GM19035 (cell line): ENCODE results near the gene CNN2.

Source experiments
- ATAC-seq: cut with Tn5 transposase; IDR thresholded peaks from one replicate; pipeline ENCODE4 v1.9.1; 2021; ENCODE audit not compliant: unreplicated experiment

CNN2 gene

DNA sequence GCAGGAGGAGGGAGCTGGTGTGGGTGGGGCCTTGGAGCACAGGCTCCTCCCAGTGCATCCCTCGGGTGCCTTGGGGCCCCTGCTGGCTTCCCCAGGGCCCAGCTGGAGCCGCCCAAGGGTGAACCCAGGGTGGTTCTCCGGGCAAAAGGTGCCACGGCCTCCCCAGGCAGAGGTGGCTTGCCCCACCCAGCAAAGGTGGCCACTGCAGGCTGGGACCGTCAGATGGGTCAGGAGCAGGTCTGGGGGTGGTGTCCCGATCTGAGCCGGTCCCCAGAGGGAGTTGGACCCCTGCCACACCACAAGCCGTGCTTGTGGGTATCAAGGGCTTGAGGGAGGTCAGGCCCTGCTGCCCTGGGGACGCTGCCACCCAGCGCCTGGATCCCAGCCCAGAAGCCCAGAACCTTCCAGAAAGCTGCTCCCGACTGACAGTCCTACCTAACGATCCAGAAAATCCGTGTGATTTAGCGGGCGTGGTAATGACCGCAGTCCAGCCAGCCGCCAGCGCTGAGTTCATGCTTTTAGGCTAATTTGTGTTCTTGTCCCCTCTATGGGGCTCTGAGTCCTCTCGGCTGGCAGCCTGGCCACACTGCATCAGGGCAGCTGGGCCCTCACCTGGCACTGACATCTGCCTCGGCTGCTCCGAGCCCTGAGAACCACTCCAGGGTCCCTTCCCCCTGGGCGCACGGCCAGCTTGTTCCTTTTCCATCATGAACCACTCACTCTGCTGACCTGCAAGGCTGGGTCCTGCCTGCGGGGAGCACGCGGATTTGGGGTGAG lies 31.2 kb upstream of the CNN2 start:
- ATAC-seq: no peak

DNA sequence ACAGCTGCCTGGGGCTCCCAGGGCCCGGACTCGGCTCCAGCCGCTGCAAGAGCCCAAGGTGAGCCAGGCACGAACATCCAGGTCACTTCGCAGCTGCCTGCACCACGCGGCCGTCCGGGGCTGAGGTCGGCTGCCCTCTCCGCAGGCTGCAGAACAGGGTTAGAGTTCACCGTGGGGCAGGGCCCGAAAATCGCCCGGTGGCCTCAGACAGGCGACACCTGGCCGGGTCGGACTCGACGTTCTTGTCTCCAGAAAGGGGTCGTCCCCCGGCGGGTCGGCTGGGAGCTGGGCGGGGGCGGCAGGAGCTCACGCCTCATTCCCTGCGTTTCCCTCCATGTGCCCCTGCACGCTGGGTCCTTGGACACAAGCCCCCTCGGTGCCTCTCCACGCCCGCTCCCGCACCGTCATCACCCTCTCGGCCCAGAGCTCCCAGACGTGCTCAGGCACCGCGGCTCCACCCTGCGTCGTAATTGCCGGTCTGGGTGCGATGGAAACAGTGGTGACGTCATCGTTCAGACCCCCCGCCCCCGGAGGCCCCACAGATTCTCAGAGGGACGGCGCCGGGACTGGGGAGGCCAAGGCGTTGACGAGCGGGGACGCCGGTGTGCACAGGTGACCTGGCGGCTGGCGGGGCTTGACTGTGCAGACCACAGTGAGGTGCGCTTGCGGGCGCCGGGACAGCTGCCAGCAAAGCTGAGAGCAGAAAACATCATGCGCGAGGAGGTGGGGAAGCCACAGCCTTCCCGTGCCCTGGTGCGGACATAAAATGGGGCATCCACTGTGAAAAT lies 30.2 kb upstream of the CNN2 start:
- no peak for ATAC-seq

DNA sequence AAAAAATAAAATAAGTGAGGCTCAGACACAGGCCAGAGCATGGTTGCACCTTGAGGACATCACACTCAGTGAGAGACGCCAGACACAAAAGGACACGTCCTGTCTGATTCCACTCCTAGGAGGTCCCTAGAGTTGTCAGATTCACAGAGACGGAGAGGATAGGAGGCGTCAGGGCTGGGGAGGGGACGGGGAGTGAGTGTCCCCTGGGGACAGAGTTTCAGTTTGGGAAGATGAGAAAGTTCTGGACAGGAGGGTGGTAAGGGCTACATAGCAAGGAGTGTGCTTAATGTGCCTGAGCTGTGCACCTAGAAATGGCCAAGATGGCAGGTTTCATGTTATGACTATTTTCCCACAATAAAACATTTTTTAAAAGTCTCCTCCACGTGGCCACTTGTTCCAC lies 28.3 kb upstream of the CNN2 start:
- ATAC-seq: no peak

DNA sequence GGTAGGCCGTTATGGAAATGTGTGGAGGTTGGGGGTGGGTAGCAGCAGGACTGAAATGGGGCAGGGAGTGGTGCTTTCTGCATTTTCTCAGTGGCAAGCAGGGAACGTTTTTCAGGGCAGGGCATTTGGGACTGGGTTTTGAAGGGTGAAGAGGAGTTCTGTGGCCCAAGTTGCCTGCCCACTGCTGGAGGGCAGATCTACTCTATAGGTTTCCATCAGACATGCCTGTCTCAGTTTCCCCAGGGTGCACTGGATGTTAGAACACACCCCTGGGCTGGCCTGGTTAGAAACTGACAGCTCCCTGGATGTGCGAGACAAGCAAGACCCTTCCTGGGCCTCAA lies 27.1 kb upstream of the CNN2 start:
- no peak for ATAC-seq

DNA sequence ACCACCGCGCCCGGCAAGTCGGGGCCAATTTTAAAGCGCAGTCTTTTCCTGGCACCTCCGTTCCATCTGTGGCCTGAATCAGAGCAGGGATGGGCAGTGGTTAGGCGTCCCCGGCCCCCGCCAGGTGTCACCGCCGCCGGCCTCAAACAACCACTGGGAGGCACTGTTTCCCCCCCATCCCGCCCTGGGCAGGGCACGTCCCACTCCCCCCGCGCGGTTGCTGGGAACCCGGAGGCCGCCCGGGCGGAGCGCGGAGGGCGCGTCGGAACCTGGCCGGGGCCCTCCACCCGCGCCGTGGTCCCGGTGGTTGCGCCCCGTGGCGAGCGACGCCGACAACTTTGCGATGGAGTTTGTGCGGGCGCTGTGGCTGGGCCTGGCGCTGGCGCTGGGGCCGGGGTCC lies 26.3 kb upstream of the CNN2 start, which contains the start of gene GRIN3B:
Gene GRIN3B, plus strand, starts transcription at position 325 of the 400 bp plus-strand sequence. Its CDS starts 19 bp downstream, at position 344.
- ATAC-seq: no peak

DNA sequence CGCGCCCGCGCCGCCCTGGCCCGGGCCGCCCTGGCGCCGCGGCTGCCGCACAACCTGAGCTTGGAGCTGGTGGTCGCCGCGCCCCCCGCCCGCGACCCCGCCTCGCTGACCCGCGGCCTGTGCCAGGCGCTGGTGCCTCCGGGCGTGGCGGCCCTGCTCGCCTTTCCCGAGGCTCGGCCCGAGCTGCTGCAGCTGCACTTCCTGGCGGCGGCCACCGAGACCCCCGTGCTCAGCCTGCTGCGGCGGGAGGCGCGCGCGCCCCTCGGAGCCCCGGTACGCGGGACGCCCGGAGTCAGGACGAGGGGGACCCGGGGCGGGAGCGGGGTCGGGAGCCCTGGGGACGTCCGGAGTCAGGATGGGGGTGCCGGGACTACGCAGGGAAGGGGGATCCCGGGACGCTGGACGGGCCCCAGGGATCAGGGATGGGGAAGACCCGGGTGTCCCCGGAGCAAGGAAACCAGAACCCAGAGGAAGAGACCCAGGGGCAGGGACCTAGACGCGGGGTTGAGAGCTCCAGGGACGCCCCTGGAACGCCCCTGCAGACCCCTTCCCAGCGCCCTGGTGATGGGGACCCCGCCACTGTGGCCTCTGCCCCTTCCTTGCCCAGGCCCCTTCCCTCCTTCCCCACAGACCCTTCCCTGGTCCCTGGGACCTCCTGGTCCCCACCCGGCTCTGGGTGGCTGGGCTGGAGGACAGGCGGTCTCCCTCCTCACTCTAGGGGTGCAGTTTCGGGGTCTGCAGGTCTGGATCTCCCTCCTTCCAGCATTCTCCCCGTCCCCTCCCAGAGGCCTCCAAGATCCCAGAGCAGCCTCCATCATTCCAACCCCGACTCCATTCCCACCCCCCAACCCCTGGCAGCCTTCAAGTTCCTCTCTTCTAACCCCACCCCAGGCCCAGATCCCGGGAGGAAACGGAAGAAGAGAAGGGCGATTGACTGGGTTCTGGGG lies 25.5 kb upstream of the CNN2 start:
- ATAC-seq: no peak

DNA sequence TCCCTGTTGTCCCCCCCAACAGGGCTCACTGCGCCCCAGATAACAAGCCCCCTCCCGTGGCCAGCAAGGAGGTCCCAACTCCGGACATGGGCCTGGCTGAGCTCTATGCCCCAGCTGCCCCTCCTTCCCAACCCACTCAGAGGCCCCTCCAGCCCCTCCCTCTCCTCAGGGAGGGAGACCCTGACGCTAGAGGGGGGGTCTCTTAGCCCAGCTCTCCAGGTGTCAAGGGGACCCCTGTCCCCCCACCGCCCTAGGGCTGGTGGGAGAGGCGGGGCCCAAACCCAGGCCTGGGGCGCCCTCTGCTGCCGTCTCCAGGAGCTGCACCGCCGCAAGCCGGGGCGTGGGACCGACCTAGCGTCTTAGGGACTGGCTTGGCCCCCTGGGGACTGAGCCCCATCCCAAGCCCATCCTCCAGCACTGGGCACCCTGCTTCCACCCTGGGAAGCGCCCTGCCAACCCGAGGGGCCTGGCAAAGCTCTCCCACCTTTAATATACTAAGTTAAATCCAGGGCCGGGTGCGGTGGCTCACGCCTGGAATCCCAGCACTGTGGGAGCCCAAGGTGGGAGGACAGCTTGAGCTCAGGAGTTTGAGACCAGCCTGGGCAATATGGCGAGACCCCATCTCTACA lies 24.8 kb upstream of the CNN2 start:
- ATAC-seq: no peak

DNA sequence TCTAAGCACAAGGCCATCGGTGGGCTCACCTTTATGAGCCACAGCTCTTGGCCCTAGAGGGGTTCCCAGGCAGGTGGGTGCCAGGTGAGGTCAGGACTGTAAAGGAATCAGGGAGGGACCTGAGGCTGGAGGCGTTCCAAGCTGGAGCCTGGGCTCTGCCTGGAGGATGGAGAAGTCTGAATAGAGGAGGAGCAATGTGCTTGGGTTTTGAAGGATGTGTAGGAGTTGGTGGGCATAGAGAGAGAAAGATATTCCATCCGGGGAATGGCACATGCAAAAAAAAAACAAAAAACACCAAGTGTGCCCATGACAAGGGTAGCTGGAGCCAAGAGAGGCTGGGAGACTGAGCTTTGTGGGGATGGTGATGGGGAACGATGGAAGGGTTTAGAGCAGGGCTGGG lies 23.8 kb upstream of the CNN2 start:
- no peak for ATAC-seq

DNA sequence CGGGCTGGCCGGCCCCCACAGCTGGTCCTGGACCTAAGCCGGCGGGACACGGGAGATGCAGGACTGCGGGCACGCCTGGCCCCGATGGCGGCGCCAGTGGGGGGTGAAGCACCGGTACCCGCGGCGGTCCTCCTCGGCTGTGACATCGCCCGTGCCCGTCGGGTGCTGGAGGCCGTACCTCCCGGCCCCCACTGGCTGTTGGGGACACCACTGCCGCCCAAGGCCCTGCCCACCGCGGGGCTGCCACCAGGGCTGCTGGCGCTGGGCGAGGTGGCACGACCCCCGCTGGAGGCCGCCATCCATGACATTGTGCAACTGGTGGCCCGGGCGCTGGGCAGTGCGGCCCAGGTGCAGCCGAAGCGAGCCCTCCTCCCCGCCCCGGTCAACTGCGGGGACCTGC lies 23.1 kb upstream of the CNN2 start:
- ATAC-seq: no peak

DNA sequence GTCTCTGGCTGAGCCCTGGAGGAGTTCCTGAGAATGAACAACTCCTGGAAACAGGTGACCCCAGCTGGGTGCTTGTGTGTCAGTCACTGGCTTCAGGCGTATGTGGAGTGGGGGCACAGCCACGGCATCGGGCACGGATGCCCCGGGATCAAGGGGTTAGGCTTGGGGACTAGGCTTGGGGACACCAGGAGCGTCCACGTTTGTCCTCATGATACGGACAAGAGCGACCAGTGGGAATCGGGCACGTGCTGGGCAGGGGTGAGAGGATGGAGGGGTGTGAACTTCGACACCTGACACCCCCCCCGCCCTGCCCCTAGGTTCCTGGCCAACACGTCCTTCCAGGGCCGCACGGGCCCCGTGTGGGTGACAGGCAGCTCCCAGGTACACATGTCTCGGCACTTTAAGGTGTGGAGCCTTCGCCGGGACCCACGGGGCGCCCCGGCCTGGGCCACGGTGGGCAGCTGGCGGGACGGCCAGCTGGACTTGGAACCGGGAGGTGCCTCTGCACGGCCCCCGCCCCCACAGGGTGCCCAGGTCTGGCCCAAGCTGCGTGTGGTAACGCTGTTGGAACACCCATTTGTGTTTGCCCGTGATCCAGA lies 22.1 kb upstream of the CNN2 start:
- no peak for ATAC-seq

DNA sequence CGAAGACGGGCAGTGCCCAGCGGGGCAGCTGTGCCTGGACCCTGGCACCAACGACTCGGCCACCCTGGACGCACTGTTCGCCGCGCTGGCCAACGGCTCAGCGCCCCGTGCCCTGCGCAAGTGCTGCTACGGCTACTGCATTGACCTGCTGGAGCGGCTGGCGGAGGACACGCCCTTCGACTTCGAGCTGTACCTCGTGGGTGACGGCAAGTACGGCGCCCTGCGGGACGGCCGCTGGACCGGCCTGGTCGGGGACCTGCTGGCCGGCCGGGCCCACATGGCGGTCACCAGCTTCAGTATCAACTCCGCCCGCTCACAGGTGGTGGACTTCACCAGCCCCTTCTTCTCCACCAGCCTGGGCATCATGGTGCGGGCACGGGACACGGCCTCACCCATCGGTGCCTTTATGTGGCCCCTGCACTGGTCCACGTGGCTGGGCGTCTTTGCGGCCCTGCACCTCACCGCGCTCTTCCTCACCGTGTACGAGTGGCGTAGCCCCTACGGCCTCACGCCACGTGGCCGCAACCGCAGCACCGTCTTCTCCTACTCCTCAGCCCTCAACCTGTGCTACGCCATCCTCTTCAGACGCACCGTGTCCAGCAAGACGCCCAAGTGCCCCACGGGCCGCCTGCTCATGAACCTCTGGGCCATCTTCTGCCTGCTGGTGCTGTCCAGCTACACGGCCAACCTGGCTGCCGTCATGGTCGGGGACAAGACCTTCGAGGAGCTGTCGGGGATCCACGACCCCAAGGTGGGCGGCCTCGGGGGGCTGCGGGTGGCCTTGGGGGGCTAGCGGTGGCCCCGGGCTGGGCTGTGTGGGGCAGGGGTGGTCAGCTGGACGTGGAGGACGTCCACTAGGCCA lies 21.4 kb upstream of the CNN2 start:
- ATAC-seq: no peak

DNA sequence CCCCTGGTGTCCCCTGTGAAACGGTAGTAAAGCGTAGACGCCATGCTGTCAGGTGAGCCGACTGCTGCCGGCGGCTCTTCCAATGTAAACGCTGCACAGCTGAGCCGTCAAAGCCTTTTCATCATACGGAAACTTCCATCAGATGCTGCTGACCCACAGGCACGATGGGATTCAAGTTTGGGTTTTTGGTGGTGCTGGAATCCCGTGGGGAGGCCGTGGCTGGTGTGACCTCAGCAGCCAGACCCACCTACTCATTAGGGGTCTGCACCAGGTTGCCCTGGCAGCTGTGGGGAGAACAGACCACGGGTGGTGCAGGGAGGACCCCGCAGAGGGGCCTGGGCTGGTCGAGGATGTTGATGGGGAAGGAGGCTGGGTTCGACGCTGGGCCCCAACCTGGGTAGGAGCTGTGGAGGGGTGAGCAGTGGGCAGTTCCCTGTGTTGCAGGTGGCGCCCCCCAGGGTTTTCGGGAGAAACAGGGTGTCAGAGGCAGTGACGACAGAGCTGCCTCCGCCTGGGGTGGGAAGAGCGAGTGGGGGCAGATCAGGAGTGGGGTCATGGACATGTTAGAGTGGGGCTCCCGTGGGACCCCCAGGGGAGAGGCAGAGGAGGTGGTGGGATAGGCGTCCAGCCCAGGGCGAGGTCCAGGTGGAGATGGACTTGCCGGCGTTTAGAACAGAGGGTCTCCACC lies 19.6 kb upstream of the CNN2 start:
- ATAC-seq: no peak

DNA sequence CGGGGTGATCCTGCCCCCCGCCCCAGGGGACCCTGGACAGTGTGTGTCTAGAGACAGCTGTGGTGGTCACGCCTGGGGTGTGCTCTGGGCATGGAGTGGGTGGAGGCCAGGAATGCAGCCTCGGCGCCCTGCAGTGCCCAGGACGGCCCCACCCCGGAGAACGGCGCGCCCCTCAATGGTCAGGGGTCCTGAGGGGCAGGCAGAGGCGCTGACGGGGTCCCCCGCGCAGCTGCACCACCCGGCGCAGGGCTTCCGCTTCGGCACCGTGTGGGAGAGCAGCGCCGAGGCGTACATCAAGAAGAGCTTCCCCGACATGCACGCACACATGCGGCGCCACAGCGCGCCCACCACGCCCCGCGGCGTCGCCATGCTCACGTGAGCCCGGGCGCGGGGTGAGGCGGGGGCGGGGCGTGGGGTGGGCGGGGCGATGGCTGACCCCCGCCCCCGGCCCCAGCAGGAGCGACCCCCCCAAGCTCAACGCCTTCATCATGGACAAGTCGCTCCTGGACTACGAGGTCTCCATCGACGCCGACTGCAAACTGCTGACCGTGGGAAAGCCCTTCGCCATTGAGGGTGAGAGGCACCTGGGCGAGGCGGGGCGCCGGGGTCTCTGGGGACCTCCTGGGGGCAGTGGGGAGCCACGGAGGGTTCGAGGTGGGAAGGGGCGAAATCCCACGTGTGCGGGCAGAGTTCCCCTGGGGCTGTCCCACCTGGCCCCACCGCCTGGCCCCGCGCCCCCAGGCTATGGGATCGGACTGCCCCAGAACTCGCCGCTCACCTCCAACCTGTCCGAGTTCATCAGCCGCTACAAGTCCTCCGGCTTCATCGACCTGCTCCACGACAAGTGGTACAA lies 18.8 kb upstream of the CNN2 start:
- no peak for ATAC-seq

DNA sequence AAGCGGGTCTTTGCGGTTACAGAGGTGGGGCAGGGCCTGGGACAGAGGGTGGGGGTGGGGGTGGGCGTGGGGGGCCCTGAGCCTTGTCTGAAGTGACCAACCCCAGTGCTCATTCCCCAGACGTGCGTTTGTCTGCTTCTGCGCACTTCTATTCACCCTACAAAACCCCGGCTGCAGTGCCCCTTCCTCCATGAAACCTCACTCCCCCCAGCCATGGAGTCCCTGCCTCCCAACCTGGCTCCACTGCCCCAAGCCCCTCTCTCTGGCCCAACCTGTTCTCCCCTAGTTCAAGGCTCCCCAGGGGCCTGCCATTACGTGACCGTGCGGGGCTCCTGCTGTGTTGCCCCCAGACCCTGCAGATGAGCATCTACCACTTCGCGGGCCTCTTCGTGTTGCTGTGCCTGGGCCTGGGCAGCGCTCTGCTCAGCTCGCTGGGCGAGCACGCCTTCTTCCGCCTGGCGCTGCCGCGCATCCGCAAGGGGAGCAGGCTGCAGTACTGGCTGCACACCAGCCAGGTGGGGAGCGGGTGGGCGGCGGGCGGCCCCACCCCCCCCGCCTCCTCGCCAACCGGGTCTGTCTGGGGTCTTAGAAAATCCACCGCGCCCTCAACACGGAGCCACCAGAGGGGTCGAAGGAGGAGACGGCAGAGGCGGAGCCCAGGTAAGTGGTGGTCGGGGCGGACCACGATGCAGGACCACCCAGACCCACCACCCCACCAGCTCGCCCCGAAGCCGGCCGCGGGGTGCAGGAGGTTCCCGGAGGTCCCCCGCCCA lies 18.0 kb upstream of the CNN2 start:
- no peak for ATAC-seq

DNA sequence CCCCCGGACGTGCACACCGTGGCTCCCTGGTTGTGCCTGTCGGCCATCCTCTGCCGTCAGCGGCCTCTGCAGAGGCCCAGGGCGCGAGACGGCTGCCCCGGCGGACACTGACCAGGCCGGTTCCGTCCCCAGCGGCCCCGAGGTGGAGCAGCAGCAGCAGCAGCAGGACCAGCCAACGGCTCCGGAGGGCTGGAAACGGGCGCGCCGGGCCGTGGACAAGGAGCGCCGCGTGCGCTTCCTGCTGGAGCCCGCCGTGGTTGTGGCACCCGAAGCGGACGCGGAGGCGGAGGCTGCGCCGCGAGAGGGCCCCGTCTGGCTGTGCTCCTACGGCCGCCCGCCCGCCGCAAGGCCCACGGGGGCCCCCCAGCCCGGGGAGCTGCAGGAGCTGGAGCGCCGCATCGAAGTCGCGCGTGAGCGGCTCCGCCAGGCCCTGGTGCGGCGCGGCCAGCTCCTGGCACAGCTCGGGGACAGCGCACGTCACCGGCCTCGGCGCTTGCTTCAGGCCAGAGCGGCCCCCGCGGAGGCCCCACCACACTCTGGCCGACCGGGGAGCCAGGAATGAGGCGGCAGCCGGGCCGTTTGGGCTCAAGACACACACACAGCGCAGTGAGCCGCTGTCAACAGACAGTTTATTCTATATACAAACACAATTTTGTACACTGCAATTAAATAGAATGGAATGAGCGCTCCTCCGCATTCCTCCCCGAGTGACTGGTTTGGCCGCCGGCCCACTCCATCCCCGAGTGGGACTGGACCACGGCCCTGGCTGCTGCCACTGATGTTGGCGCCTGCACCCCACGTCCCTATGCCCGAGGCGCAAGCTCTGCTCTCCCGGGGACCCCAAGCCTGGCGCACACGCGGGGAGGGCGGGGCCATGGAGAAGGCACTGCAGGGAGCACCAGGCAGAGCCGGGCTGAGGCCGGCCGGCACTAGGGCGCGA lies 17.1 kb upstream of the CNN2 start:
- no peak for ATAC-seq

DNA sequence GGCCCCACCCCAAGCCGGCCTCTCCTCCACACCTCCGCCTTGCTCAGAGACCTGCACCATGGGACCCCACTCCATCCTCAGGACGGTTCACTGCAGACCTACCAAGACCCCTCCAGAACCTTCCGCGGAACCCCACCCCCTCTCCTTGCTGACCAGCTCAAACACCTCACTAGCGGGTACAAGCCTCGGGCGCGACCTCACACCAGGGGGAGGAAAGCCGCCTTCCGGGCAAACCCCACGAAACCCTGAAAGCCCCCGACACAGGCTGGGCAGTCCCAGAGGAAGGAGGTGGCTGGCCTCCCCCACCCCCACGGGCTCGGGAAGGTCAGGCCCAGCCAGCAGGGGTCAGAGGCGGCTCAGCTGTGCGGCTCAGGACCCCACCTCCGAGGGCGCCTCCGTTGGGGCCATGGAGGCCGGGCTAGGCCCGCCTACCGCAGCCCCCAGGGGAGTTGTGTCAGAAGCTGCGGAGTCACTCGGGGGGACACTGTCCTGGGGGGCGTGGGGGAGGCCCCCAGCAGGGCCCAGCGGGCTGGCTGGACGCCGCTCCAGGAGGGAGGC lies 16.3 kb upstream of the CNN2 start:
- no peak for ATAC-seq
